ENCODE measurements around the gene APOBEC3G.
"Not testable (repeated sequence)": the region's sequence is repeated elsewhere in the genome, so short reads cannot be mapped to it uniquely, and the experiment has no call there.

APOBEC3G gene

DNA sequence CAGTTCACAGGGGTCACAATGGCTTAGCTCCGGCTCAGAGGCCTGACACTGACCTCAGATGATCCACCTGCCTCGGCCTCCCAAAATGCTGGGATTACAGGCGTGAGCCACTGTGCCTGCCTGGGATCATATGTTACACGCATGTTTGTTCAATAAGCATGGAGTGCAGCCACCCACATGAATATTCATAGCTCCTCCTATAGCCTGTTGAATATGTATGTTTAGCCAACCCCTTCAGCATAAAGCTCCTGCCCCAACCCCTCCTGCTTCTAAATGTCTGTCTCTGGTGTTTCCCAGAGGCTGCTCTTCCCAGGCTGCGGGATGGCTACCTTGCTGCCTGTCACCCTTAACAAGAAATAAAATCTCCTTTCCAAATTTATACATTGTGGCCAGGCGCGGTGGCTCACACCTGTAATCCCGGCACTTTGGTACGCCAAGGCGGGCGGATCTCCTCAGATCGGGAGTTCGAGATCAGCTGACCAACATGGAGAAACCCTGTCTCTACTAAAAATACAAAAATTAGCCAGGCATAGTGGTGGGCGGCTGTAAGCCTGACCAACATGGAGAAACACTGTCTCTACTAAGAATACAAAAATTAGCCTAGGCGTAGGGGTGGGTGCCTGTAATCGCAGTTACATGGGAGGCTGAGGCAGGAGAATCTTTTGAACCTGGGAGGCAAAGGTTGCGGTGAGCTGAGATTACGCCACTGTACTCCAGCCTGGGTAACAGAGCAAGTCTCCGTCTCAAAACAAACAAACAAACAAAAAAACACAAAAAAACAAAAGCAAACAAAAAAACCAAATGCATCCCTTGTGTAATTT is 37.6 kb upstream of the APOBEC3G start:
- H3K9me3 ChIP-seq (ENCODE audit: severe bottlenecking) = no peaks in the 10 kb centered on the region
- DNase-seq = peak; percentile 50
- TF ChIP-seq, protein P1, sequence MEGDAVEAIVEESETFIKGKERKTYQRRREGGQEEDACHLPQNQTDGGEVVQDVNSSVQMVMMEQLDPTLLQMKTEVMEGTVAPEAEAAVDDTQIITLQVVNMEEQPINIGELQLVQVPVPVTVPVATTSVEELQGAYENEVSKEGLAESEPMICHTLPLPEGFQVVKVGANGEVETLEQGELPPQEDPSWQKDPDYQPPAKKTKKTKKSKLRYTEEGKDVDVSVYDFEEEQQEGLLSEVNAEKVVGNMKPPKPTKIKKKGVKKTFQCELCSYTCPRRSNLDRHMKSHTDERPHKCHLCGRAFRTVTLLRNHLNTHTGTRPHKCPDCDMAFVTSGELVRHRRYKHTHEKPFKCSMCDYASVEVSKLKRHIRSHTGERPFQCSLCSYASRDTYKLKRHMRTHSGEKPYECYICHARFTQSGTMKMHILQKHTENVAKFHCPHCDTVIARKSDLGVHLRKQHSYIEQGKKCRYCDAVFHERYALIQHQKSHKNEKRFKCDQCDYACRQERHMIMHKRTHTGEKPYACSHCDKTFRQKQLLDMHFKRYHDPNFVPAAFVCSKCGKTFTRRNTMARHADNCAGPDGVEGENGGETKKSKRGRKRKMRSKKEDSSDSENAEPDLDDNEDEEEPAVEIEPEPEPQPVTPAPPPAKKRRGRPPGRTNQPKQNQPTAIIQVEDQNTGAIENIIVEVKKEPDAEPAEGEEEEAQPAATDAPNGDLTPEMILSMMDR (IDR thresholded peaks at IDR 0.05; ENCODE audit: low read depth, low read length) = no peak
- H3K4me3 ChIP-seq (ENCODE audit: low read depth, low read length) = no peak overlapping the region
- H3K27ac ChIP-seq = peak overlapping the region; percentile 30
- H3K27me3 ChIP-seq (ENCODE audit: insufficient read depth, low read depth, severe bottlenecking) = no peaks in the 10 kb centered on the region
- no peaks in the 10 kb centered on the region for H3K36me3 ChIP-seq

DNA sequence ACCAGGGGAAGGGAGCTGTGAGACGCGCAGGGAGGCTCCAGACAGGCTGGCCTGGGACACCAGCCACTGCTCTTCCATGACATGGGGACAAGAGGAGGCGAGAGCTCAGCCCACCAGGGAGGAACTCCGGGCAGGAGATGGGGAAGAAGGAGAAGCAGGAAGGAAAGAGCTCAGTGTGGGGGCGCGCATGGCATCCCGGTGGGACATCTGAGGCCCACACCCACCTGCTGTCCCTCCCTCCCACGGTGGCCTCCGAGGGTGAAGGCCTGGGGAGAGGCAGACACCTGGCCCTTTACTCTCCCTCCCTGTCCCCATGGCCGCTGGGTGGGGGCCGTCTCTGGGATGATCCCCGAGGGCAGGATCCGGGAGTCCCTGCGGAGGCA is 36.9 kb upstream of the APOBEC3G start:
- peak overlapping the region; percentile 24; the same call in 1 of the 2 replicates for H3K27ac ChIP-seq

DNA sequence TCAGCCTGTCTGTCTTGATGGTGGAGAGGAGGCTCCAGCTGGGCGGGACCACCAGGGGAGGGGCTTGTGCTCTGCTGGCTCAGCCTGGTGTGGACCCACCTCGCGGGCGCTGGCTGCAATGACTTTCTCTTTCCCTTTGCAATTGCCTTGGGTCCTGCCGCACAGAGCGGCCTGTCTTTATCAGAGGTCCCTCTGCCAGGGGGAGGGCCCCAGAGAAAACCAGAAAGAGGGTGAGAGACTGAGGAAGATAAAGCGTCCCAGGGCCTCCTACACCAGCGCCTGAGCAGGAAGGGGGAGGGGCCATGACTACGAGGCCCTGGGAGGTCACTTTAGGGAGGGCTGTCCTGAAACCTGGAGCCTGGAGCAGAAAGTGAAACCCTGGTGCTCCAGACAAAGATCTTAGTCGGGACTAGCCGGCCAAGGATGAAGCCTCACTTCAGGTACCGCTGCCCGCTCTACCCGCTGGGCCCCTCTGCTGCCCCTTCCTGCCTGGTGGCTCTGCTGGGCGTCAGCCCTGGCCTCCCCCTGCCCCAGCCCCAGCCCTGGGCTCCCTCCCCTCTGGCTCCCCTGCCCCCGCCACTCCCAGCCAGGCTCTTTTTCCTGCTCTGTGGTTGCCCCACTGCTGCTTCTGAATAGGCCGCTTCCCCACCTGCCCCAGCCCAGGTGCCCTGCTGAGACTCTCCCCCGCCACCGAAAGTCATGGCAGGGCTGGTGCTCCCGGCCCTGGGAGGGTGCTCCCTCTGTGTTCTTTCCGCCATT is 36.4 kb upstream of the APOBEC3G start, which contains the start of gene APOBEC3F:
TSS of gene APOBEC3F (plus strand) at position 327 of the 759 bp plus-strand sequence. CDS start at position 424, 97 bp downstream.
- DNase-seq = peak; percentile 64
- not testable (repeated sequence) for H3K36me3 ChIP-seq; H3K27me3 ChIP-seq (ENCODE audit: insufficient read depth, low read depth, severe bottlenecking); H3K9me3 ChIP-seq (ENCODE audit: severe bottlenecking)
- Histone ChIP-seq H3K27ac (peak within 1 kb of the TSS; percentile 52), H3K4me3 (ENCODE audit: low read depth, low read length) (peak within 1 kb of the TSS; percentile 29)

More for the DNA sequence above, 36.9 kb upstream of the APOBEC3G start:
- H3K36me3 ChIP-seq; H3K27me3 ChIP-seq (ENCODE audit: insufficient read depth, low read depth, severe bottlenecking); DNase-seq; H3K9me3 ChIP-seq (ENCODE audit: severe bottlenecking): not testable (repeated sequence)
- H3K4me3 ChIP-seq (ENCODE audit: low read depth, low read length) = peak overlapping the region; percentile 29

DNA sequence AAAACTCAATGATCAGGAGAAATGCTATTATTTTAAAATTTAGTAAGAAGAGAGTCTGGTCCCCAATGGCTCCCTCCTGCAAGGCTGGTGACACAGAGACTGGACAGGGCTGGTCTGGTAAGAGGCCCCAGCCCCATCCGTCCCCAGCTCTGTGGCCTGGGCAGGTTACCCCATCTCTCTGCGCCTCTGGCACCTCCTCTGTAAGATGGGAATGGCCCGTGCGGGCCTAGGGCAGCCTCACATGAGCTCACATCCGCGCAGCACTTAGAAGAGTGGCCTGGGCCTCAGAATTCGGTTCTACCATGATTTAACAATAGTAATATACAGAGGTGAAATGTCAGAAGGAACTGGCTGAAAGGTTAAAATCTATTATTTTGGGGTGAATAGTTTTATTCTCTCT is 35.2 kb upstream of the APOBEC3G start:
- no peaks in the 10 kb centered on the region for H3K27me3 ChIP-seq (ENCODE audit: insufficient read depth, low read depth, severe bottlenecking)
- no peak overlapping the region for H3K4me3 ChIP-seq (ENCODE audit: low read depth, low read length)
- H3K36me3 ChIP-seq = no peaks in the 10 kb centered on the region
- TF ChIP-seq, protein P1 (IDR thresholded peaks at IDR 0.05; ENCODE audit: low read depth, low read length) = no peak
- H3K9me3 ChIP-seq (ENCODE audit: severe bottlenecking) = no peaks in the 10 kb centered on the region
- no peak overlapping the region for H3K27ac ChIP-seq
- DNase-seq = no peak

- not testable (repeated sequence) for H3K4me3 ChIP-seq (ENCODE audit: low read depth, low read length); H3K9me3 ChIP-seq (ENCODE audit: severe bottlenecking); H3K27ac ChIP-seq; DNase-seq; H3K36me3 ChIP-seq; H3K27me3 ChIP-seq (ENCODE audit: insufficient read depth, low read depth, severe bottlenecking)
Observed at GRCh38 chr22:39043063-39043462, 34.0 kb upstream of the APOBEC3G start.

- H3K9me3 ChIP-seq (ENCODE audit: severe bottlenecking); H3K27ac ChIP-seq; DNase-seq; H3K4me3 ChIP-seq (ENCODE audit: low read depth, low read length); H3K36me3 ChIP-seq; H3K27me3 ChIP-seq (ENCODE audit: insufficient read depth, low read depth, severe bottlenecking): not testable (repeated sequence)
Observed at GRCh38 chr22:39045136-39045535, 31.9 kb upstream of the APOBEC3G start.

GRCh38 chr22:39049486-39049885 is 27.6 kb upstream of the APOBEC3G start:
- DNase-seq = not testable (repeated sequence)

GRCh38 chr22:39051844-39052495 is 25.1 kb upstream of the APOBEC3G start:
- H3K4me3 ChIP-seq (ENCODE audit: low read depth, low read length) = not testable (repeated sequence)

More at GRCh38 chr22:39049486-39049885, 27.6 kb upstream of the APOBEC3G start:
- H3K27ac ChIP-seq; H3K9me3 ChIP-seq (ENCODE audit: severe bottlenecking); H3K4me3 ChIP-seq (ENCODE audit: low read depth, low read length); H3K36me3 ChIP-seq; H3K27me3 ChIP-seq (ENCODE audit: insufficient read depth, low read depth, severe bottlenecking): not testable (repeated sequence)

More at GRCh38 chr22:39051844-39052495, 25.1 kb upstream of the APOBEC3G start:
- DNase-seq; H3K27ac ChIP-seq; H3K36me3 ChIP-seq; H3K9me3 ChIP-seq (ENCODE audit: severe bottlenecking); H3K27me3 ChIP-seq (ENCODE audit: insufficient read depth, low read depth, severe bottlenecking): not testable (repeated sequence)

Measured in WERI-Rb-1 (cell line).